Retina (tissue), 1 donor: Measurements from ENCODE around the gene CELA1.

Source experiments
- DNase-seq: peaks from one replicate; pipeline ENCODE4 v3.0.0-alpha.2; 2016

CELA1 gene

GRCh38 chr12:51346581-51346980 is at the start of gene CELA1:
Gene CELA1, minus strand, starts transcription at chr12:51346679. Its CDS starts 41 bp downstream, at chr12:51346638.
- DNase-seq: no peak

GRCh38 chr12:51395283-51396230 is 49.1 kb upstream of the CELA1 start:
- DNase-seq: no peak

DNA sequence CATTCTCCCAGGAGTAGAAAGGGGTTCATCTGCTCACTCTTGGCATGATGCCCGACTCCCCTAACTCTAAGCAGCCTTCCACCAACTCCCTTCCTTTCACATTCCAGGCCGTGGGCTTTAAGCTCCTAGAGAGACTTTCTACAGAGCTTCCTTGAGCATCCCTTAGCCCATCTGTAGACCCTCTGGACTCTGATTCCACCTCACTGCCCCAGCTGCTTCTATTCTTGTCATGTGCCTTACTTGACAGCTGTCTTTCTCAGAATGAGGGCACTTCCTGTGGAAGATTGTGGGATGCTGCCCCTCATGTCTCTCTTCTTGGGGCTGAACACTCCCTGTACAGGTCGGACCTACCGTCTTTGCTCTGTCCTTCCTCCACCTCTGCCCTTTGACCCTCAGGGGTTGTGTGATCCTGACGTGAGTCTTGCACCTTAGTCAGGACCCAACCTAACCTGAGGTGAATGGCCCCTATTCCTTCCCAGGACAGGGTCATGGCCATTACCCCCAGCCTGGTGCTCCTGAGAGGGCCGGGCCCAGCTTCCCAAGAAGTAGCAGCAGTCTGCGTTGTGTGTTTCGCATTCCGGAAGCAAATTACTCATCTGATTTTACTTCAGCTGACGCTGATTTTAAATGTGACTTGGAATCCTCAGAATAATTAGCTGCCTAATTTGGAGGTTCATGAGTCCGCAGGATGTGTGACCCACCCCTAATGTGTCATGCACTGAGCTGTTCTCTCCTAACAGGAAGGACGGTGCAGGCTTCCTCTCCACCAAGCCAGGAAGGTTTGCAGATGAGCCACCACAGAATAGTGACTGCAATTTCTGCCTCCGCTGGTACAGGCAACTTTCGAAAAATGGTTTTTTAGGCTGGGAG is 47.4 kb upstream of the CELA1 start:
- DNase-seq: no peak

DNA sequence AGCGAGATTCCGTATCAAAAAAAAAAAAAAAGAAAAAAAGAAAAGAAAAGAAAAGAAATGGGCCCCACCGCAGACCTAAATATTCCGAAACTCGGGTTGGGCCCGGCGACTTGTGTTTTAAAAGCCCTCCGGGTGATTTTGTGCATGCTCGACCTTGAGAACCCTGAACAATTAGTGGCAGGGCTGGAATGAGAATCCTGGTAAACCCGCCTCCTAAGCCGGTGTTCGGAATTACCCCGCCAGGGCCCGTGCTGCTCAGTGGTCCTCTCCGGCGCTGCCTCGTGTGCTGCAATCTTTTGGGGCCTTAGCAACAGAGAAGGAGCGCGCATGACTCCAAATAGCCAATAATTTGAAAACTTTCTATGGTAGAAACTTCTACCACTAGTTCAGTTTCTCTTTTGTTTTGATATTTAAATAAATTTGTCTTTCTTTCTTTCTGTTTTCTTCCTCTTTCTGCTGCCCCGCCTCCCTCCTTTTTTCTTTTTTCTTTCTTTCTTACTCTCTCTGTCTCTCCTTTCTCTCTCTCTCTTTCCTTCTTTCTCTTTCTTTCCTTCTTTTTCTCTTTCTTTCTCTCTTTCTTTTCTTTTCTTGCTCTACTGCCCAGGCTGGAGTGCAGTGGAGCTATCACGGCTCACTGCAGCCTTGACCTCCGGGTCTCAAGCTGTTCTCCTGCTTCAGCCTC is 46.2 kb upstream of the CELA1 start:
- peak; percentile 52 for DNase-seq

- peak; percentile 72 for DNase-seq
Measured at GRCh38 chr12:51391283-51392123, 45.0 kb upstream of the CELA1 start, which contains the start of gene GALNT6. Gene GALNT6, minus strand, starts transcription at chr12:51391406. Its CDS starts 11,625 bp downstream, at chr12:51379781.

DNA sequence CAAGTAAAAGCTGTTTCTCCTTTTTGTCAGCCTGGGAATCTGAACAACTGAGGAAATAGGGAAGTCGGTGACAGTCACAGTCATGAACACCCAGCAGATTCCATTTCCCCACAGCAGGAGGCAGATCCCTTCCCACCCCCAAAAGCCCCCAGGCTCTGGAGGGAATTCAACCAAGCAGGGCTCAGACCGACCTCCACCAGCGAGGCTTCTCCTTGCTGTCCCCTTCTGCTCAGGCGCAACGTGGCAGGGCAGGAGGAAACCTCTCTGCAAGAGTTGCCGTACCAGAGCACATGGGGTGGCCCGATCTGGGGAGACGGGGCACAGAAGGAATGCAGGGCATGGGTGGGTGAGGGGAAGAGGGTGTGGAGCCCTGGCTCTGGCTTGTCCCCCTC is 44.4 kb upstream of the CELA1 start:
- DNase-seq: peak; percentile 65

DNA sequence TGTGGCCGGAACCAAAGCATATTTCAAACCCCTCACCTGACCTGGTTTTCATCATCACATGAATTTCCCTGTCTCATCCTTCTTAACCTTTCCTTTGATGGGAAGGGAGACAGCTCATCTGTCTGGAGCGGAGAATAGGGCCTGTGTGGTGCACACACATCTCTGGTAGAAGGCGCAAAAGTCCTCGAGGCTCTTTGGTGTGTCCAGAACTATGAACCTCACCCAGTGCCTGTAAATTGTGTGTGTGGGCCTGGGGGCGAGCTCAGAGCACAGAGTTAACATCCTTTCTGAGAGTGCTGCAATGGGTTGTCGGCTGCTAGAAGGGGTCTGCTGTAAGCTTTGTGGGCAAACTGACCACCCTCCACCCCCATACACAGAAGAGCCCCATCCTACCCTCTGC is 44.0 kb upstream of the CELA1 start:
- peak; percentile 20 for DNase-seq

- no peak for DNase-seq
Measured at GRCh38 chr12:51389302-51389999, 43.0 kb upstream of the CELA1 start.

- DNase-seq: no peak
Measured at GRCh38 chr12:51388846-51389245, 42.4 kb upstream of the CELA1 start.

DNA sequence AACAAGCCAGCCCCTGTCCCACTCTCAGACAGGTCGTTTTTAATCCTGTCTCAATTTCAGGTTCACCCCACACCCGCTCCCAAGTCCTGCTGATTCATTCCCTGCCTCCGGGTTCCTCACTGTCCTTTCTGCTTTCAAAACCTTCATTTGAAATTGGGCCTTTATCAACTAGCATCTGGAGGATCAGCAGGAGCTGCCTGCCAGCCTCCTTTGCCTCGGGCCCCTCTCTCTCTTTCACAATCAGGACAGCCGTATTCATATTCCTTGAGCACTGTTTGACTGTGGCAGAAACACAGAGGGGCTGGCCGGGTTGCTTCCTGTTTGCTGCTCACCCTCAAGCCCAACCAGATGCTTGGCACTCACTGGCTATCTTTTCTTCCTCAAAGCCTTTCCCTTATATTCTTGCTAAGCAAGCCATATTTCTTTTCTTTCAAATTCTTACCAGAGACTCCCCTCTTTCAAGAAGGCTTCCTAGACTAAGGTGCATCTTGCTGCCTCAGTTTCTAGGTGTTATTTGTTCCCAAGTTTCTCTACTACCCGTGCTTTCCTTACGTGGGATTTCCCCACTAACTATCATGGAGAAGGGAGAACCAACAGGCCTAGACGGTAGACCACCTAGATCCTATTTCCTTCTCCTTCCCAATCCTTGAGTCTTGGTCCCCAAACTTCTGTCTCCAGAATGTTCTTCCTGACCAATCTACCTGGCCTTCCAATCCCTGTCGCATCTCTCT is 41.8 kb upstream of the CELA1 start:
- DNase-seq: no peak

- no peak for DNase-seq
Measured at GRCh38 chr12:51386351-51386750, 39.9 kb upstream of the CELA1 start.

DNA sequence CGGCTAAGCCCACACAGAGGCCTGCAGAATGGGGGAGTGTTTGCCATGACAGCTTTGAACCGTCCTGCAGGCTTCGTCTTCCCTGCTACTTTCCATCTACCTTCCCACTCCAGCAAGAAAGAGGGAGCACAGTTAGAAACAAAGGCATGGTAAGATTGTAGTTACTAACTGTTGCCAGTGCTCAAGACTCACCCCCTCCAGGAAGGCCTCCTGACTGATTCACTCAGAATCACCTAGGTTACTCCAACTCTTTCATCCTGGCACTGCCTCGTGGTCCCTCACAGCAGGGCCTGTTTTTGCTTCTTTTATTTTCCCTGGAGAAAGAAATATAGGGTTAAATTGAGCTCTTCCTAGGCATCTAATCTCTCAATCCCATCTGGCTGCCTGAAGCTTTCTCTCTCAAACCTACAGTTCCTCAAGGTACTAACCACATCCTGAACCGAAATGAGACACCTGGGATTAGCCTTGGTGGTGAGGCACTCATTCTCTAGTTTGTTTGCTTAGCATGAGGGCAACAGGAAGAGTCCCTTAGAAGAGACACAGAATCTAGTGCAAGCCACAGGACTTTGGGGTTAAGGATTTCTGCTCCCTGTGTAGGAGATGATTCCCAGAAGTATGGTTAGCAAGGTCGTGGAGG is 36.9 kb upstream of the CELA1 start:
- no peak for DNase-seq

GRCh38 chr12:51382173-51382572 is 35.7 kb upstream of the CELA1 start:
- no peak for DNase-seq

DNA sequence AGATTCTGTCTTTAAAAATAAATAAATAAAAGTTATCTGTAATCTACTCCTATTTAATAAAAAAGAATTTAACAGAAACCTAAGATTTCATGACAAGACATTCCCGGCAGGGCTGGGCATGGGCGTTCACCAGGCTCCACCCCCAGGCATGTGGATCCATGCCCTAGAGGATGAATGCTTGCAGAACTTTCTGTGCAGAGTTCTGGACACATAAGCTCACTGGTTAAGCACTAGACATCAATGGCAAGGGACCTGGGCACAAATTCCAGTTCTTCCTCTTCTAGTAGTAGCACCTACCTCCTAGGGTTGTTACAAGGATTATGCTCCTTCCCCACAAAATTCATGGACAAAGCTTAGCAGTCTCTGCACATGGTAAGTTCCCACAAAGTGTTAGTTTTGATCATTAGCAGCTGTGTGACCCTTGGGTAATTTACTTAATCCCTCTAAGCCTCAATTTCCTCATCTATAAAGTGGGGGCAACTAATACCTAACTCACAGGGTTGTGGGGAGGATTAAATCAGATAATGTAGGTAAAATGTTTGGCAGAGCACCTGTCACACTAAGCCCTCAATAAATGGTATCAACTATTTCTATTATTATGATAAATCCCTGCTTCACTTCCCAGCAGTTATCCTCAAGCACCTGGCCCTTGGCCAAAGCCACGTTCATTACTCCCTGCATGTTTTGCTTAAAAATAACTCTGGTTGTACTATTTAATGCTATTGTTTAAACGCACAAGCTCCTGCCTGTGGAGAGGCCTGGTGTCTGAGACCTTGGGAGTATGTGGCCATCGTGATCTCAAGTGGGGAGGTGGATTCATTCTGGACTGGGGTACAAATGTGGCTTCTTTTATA is 35.0 kb upstream of the CELA1 start:
- no peak for DNase-seq

GRCh38 chr12:51379571-51379970 is 33.1 kb upstream of the CELA1 start:
- DNase-seq: no peak

- DNase-seq: no peak
Measured at GRCh38 chr12:51378749-51379148, 32.3 kb upstream of the CELA1 start.

GRCh38 chr12:51377099-51377984 is 30.9 kb upstream of the CELA1 start:
- no peak for DNase-seq

DNA sequence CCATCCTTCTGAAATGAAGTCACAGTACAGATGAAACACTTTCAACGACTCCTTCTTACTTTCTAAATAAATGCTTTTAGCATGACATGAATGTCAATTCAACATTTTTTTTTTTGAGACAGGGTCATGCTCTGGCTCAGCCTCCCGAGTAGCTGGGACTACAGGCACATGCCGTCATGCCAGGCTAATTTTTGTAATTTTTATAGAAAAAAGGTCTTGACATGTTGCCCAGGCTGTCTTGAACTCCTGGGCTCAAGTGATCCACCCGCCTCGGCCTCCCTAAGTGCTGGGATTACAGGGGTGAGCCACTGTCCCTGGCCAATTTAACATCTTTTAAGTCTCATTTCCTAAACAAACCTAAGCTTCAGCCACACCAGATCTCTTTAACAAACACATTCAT is 28.4 kb upstream of the CELA1 start:
- no peak for DNase-seq
